ENCODE measurements around the gene FRMD4A.
"Not testable (repeated sequence)": the region's sequence is repeated elsewhere in the genome, so short reads cannot be mapped to it uniquely, and the experiment has no call there.

The FRMD4A gene

DNA sequence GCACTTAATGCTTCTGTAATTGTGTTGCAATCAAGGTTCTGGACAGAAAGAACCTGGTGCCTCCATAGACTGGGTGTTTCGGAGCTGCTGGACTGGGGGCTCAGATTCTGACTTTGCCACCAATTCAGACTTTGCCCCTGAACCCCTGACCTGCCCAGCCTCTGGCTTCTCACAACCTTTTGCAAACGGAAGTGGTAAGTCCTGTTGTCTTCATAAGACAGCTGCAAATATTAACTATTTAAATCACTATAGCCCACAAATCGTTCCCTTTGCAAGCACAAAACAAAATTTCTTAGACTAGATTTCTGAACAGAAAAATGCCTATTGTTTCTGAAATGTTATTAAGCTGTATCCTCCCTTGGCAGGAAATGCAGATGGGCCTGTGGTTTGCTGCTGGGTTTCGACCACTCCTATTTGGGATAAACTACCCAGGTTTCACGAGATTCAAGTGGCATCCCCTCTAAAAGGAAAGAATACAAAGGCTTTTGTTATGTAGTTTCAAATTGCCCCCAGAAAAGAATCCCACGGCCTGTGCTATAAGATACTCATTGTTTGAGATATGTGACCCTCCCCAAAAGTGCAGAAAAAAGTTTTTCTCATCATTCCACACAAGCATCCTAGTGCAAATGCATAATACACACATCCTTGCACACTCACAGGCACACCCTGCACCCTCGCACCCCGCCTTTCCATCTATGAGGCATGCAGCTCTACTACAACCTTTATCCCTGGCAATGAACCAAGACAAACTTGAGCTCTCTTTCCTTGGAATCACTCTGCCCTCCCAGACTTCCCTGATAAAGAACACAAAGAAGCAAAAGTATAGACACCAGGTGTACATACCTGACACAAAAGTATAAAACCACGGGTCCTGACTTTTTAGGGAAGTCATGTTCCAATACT is 534.8 kb downstream of the FRMD4A start:
- DNase-seq = no peak

DNA sequence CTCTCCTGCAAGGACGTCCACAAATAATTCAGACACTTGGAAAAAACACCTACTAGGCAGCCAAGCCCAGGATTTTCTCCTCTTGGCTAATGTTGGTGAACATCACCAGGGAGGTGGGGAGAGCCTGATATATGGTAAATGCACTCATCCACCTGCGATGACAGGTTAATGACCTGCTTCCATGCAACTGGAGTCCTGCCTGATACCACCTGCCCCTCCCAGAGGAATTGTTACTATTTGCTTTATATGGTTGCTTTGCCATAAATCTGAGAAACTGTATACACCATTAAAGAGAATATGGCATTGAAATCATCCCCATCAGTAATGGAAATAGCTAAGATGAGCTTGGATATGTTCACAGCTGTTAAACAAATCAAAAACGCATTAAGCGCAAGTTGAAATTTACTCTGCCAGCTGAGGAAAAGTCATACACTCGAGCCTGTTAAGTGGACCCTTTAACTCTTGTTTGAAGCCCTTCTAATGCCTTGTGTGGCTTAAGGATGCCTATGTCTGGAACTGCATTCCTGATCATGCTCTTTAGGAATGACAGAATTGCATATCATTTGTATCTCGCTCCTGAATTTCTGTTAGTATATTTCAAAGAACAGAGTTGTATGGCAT is 535.6 kb downstream of the FRMD4A start:
- DNase-seq = no peak

DNA sequence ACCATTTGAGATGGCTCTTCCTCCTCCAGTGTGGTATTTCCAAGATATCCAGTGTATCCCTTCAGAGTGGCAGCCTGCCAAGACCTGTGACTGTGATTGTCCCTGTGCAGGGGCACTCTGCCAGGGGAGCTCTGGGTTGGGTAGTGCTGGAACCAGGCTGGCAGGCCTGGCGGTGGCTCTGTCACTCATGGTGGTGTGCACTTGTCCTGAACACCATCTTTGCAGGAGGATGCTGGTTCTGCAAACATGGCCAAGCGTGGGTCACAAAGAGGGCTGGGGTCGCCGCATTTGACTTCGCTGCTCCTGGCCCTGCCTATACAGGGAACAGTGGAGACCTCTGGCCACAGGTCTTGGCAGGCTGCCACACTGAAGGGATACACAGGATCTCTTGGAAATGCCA is 538.7 kb downstream of the FRMD4A start:
- DNase-seq = peak; percentile 44

DNA sequence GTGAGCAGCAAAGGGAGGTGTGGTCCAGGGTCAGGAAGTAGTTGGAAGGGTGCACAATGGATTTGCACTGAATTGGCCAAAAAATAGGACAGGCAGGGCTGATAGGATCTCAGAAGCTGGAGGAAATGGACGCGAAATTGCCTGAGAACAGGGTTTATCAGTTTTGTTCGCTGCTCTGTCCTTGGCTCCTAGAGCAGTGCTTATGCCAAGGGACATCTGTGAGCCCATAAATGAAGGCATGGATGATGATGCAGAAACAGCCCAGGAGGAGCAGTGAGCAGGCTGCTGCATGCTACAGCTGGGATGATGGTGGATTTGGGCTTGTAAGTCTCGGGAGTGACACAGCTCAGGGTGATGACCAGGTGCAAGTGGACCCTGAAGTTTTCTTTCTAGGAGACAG is 539.2 kb downstream of the FRMD4A start:
- no peak for DNase-seq

DNA sequence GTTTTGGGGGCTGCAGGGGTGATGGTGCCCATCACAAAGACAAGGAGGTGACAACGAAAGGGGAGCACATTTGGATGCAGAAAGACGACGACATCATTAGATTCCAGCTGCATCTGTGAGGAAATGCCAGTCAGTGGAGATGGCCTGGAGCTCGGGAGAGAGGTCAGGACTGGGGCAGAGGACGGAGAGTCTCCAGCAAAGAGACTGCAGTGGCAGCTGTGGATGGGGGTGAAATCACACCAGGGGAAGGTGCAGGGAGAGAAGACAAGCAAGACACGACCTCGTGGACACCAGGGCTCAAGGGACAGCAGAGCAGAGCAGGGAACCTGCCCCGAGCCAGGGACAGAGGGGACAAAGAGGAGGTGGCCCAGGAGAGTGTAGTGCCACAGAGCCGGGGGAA is 540.5 kb downstream of the FRMD4A start:
- no peak for DNase-seq

DNA sequence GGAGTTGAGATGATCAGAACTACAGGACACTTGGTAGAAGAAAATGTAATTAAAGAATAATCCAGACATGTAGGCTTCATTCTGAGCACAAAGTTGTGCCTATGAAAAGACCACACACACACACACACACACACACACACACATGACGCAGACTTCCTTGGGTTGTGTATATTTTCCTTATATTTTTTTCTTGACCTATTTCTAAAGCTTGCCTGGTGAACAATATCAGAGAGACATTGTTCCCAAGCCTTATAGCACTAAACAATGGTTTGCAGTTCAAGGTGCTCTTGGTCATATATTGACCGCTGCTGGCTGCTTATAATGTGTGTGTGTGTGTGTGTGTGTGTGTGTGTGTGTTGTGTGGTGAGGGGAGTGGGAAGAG is 541.3 kb downstream of the FRMD4A start:
- no peak for DNase-seq

DNA sequence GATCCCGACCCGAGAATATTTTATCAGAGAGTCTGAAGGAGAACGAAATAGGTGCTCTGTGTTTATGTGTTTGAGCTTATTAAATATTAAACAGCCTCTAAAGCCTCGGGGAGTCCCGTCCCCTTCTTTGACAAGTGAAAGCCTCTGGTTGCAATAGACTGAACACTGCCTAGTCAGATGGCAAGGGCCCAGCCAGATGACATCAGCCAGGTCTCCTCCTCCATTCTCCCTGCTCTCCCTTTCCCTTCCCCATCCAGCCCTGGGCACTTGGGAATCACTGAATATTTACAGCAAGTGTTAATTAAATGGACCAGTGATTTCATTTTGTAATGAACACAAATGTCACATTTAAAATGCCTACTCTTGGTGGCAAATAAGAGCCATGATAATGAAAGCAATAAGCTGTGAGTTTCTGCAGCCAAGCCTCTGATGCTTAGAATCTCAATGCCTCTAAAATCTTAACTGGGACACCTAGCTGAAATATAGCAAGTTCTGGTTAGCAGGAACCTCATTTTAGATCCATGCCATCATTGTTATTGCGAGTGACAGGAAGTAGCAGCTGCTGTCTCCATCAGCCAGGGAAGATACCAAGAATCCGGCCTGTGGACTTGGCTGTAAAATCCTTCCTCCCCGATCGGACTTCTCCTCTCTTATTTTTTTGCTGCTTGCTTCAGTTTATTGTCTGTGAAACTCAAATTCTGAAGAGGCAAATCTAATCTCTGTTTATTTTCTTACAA is 541.8 kb downstream of the FRMD4A start:
- no peak for DNase-seq

DNA sequence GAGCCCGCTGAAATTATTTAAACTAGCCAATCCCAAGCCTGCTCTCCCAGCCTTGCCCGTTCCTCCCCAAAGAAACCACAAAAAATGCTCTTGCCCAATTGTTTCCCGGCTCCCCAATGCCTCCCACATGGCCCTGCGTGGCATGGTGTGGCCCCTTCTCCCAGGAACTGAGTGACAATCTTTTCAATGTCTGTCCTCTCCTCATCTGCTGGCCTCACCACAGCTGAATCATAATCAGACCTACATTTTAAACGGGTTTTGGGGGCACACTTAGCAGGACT is 542.5 kb downstream of the FRMD4A start:
- no peak for DNase-seq

DNA sequence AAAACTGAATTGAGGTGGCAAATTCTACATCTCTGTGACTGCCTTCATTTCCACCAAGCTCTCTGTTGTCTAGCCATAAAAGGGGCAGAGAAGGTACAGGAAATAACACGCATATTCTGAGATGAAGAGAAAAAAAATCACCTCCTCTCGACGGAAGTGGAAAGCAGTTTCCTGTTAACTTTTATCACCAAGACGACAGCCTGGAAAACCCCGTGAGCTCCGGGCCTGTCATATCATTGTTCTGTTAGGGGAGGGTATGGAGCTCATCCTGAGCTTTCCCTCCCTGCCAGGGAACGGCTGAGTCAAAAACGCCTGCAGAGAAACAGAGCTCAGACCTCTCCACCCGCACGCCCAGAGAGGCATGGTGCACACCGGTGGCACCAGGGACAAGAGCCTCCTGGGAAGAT is 543.7 kb downstream of the FRMD4A start:
- no peak for DNase-seq

DNA sequence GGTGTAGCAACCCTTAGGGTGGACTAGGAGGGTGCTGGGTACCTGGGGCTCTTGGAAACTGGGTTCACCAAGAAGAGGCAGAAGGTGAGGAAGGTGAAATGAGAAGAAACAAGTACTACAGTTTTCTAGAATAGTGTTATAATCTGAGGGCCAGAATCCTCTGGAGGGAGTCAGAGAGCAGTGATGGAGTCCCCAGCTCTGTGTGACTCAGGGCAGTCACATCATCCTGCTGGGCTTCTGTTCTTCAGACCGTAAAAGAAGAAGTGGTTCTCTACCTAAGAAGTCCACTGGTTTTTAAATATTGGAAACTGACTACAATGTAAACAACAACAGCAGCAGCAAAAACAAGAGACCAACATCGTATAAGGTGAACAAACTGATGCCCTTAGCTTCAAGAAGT is 546.7 kb downstream of the FRMD4A start:
- DNase-seq = no peak

DNA sequence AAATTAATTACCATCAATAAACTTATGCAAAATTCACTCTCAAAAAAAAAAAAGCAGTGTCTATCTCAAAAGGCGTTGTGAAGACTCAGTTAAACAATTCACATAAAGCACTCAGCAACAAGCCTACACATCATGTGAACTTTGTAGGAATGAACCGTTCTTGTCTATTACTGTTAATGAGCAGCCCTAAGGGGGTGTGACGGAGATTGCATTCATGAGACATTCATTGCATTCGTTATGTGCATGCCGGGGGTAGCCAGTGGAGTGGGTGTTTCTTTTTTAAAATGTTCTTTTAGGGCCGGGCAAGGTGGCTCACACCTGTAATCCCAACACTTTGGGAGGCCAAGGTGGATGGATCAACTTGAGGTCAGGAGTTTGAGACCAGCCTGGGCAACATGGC is 551.0 kb downstream of the FRMD4A start:
- DNase-seq = no peak

DNA sequence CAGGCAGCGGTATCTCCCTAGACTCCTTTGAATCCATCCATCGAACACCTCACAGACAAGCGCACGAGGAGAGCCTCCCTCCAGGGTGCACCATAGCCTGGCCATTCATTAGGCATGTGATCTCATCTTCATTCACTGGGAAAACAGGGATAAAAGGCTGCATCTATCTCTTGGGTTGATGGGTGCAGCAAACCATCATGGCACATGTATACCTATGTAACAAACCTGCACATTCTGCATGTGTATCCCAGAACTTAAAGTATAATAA is 552.1 kb downstream of the FRMD4A start:
- DNase-seq = not testable (repeated sequence)

DNA sequence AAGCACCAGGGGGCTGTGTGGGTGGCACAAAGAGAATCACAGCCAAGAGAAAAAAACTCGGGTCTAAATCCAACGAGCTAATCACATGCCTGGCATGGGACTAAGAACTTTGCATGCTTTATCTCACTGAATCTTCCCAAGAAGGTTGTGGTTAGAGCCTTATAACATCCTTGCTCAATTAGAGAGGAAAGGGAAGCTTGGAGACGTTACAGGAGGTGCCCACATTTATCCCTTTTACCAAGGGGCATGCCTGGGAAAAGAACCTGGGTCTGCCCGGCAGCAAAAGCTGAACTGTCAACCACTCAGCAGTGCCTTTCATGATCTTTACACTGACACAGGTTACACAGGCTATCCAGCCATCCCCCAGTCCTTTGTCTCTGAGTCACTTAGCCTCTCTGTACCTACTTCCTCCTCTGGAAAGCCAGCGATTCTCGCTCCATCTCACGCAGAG is 553.8 kb downstream of the FRMD4A start:
- DNase-seq = no peak

DNA sequence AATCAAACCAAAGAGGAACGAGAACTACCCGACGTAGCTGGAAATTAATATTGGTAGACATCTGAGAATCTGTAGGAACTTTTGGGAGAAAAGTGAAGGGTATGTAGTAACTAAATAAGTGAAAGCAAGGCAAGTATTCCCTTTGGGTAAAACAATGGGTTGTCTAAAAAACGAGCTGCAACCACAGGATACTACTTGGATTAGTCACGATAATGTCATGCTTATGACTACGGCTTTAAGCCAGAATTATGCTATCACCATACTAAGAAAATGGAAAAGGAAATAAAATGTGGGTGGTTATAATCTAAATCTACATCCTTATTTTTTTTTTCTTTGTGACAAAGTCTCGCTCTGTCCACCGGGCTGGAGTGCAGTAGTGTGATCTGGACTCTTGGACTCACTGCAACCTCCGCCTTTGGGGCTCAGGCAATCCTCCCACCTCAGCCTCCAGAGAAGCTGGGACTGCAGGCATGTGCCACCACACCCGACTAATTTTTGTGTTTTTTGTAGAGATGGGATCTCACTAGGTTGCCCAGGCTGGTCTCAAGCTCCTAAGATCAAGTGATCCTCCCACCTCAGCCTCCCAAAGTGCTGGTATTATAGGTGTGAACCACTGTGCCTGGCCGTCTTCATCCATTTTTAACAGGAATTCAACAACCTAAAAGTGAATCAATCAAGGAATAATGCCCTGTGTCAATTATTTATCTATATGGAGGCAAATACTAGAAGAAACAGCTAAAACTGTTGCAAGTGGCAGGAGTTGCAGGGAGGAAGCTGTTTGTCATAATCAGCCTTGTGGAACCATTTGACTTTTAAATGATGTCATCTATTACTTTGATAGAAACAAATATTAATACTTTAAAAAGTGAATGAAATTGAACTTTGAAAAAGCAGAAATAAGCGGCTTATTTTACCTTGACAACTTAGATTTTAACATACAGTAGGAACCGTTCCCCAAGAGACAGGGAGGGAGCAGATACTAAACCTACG is 554.6 kb downstream of the FRMD4A start:
- DNase-seq = no peak

DNA sequence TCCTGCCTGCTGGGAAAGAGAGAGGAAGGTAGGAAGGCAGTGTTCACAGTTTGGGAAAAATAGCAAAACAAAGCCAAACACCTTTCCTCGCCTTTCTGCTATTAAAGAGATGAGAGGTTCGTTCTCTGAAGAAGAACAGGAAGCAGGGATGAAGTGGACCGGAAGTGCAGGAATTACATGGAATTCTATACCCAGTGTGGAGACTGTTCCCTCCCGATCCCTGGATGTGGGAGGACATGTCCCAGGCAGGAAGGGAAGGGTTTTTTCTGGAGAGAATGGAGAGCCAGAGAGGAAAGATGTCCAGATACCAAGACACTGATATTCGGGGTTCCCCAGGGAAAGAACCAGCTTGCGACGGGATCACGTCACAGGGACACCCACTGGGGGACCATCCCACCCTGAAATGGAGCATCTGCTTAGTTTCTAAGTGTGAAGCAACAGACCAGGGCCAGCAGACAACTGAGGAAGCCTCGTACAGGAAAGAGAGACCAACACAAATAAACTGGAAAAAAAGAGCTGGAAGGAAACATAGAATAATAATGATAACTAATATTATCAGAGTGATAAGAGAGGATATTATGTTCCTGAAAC is 556.3 kb downstream of the FRMD4A start:
- no peak for DNase-seq

DNA sequence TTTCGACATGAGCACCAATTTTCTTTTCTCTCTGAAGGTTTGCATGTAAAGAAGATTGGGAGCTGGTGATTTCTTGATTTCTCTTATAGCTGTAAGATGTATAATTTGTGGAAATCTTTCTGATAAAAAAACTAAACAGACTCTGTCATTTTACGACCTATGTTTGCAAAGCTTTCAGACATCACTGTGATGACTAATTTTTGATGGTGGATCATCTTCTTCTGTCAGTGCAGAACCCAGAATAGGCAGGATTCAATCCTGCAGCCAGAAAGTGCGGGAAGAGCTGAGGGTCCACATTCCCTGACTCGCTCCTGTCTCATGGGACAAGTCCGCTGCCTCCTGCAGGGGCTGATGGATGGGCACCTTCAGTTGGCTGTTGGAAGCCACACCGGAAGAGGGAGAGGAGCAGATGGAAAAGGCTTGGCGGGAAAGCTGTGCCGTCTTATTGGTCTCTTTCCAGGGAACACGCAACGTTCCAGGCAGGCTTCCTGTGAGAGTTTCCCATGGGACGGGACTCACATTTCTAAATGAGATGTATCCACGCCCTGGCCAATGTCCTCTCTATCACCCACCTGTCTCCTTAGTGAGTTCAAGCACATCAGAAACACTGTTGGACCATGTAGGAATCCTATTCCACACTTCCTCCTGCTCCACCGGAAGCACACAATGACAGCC is 557.1 kb downstream of the FRMD4A start:
- DNase-seq = no peak

DNA sequence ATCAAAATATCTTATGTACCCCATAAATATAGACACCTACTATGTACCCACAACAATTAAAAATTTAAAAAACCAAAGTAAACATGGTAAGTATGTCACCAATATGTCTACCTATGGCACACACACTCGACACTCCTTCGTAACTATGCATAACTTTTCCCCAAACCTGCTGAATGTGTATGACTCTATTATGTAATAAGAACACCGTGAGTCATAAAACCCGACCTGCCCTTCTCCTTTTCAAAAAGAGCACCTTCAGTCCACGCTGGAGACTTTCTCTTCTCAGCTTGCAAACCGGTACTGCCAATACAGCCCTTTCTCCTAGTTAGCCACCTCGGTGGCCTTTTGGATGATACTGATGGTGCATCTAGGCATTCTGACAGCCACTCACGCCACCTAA is 557.7 kb downstream of the FRMD4A start:
- DNase-seq = no peak

DNA sequence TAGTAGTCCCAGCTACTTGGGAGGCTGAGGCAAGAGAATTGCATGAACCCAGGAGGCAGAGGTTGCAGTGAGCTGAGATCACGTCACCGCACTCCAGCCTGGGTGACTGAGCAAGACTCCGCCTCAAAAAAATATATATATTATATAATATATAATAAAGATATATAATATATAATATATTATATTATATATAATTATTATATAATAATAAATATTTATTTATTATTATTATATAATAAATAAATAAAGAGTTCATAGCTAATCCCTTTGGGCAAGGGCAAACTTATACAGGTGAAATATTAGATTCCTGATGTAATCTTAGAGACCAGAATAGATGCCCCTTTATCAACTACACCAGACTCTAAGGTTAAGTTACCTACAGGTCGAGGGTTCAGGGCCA is 558.7 kb downstream of the FRMD4A start:
- DNase-seq = no peak

DNA sequence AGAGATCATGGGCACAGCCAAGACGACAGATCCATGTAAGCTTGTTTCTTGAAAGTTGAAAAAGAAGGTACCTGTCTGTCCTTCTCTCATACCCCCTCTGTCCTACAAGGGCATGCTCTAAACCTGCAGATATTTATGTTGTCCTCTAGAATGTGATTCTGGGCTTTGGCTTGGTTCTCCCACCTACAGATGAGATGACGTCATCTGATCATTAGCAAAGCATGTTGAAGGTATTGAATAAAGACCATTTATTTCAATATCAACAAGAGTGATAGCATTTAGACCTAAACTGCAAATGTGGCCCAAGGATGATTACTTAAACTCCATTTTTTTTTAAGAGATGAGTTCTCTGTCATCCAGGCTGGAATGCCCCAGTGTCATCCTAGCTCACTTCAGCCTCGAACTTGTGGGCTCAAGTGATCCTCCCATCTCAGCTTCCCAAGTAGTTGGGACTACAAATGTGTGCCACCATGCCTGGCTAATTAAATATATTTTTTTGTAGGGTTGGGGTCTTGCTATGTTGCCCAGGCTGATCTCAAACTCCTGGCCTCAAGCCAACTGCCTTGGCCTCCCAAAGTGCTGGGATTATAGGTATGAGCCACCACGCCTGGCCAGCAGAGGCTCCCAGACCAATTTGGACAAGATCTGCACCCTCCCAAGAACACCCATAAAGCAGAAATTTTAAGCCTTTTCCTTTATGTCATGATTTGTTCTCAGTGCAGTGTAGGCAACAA is 559.8 kb downstream of the FRMD4A start:
- no peak for DNase-seq

DNA sequence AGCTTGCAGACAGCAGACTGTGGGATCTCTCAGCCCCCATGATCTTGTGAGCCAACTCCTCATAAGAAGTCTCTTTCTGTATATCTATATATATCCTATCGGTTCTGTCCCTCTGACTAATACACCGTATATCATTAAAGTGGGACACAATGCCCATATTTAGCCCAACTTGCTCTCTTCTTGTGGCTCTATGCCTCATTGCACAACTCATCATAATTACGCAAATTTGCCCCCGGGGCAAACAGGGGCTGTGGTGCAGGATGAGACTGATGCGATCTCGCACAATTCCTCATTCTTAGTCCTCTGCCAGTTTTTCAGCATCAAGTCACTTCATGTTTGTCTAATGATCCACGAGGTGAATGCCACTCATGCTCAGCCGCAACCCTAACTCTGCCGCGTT is 560.8 kb downstream of the FRMD4A start:
- DNase-seq = no peak

DNA sequence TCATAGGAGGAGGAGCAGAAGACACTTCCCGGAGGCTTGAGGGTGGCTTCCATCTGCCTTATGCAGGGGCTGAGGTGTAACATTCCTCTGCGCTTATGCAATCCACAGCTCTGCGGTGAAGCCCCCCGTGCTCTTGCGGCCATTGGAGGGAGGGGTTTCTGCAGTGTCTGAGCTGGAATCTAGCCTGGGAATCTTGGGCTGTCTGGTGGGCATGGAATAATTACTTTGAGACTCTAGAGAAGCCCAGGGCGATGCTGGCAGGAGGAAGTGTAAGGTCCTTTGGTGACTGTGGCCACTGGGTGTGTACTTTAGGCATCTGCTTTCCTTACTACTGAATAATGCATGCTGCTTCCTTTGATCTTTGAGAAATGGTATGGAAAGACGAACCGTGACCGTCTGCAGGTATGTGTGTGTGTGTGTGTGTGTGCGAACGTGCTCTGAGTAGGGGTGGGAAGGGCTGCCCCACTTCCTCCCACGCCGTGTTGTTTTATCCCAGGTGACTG is 563.0 kb downstream of the FRMD4A start:
- DNase-seq = no peak

All from NCI-H1092 (cell line).